NT2/D1 (cell line): ENCODE measurements around the gene RELB.

ENCODE experiments used
- SUZ12 ChIP-seq: IDR thresholded peaks from 2 replicates; pipeline ENCODE4 v1.6.1; 2011; ENCODE audit not compliant: insufficient read length, insufficient read depth; ENCODE audit errors: extremely low read depth
- YY1 ChIP-seq: IDR thresholded peaks from 2 replicates; pipeline ENCODE4 v1.6.1; 2011; ENCODE audit not compliant: insufficient read length, insufficient read depth
- ZNF274 ChIP-seq: IDR thresholded peaks from 2 replicates; pipeline ENCODE4 v1.6.1; 2011; ENCODE audit warnings: mild to moderate bottlenecking, low read depth, low read length

- TF ChIP-seq ZNF274 (no peak), YY1 (no peak), SUZ12 (no peak)
Observed at GRCh38 chr19:45020071-45020470, 18.8 kb downstream of the RELB start.
